GM18507 (cell line): ENCODE data around the gene TSPAN9.

Experiments
- DNase-seq: peaks from one replicate; pipeline ENCODE4 v3.0.0; 2011; ENCODE audit warnings: low read depth; ENCODE audit not compliant: insufficient read length; ENCODE audit errors: extremely low spot score
- FAIRE-seq: peaks from 2 replicates; lab custom pipeline; 2011; peaks lifted over from hg19 to GRCh38; lab: Jason Lieb, UNC

The TSPAN9 gene

DNA sequence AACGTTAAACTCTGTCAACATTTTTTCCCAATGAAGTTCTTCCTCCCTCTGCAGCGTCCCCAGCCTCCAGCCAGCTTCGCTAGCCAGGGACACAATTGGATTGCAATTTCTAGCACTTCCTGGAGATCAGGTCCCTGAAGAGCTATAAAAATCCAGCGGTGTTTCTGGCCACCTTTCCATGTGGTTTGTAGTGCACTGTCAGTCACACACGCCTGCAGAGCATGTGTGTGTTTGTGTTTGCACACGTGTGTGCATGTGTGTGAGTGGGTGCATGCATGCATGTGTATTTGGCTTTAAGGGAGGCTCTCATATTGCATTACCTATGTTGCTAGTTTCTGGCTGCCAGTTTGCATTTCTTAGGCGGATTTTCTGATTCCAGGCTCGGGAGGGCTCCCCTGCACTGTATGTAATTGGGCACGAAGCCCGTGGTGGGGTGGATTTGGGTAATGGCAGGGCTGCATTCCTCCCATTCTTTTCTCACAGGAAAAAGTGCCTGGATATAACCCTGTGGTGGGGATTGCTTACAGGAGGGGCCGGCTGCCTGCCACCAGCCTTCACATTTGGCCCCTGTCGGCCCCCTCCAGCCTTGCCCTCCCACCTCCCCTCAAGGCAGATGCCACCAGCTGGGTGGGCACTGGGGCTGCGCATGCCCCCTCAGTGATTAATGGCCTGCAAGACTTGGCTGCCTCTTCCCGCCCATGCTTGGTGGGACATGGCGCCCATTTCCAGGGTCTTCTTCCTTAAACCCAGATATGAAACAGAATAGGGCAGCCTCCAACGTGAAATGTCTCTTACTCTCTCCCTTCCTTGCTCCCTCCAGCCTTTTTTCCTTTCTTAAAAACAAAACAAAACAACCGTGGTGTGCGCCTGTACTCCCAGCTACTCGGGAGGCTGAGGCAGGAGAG lies 74.0 kb downstream of the TSPAN9 start:
- FAIRE-seq (no peak), DNase-seq (no peak)

- DNase-seq, result no peak
Observed at GRCh38 chr12:3152011-3152511, 74.9 kb downstream of the TSPAN9 start.

DNA sequence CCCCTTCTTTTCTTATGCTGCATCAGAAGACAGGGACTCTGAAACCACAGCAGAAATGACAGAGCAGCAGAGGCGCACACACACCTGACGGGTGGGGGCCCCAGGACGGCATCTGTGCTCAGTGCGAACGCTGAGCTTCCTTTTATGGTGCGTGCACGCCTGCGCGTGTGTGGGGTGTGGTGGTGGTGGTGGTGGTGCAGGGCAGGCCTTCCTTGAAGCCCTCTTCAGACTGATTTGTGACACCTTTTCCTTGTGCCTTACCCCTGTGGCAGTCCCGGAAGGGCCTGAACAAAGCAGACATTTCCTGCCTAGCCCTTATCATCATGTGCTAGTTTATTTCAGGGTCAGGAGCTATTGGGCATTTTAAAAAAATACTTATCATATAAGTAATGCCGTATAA lies 75.7 kb downstream of the TSPAN9 start:
- DNase-seq (no peak), FAIRE-seq (no peak)

More at GRCh38 chr12:3152011-3152511, 74.9 kb downstream of the TSPAN9 start:
- no peak for FAIRE-seq

GRCh38 chr12:3154006-3154405 lies 76.8 kb downstream of the TSPAN9 start:
- FAIRE-seq (no peak), DNase-seq (no peak)

GRCh38 chr12:3155702-3156370 lies 78.7 kb downstream of the TSPAN9 start:
- FAIRE-seq (no peak), DNase-seq (no peak)

DNA sequence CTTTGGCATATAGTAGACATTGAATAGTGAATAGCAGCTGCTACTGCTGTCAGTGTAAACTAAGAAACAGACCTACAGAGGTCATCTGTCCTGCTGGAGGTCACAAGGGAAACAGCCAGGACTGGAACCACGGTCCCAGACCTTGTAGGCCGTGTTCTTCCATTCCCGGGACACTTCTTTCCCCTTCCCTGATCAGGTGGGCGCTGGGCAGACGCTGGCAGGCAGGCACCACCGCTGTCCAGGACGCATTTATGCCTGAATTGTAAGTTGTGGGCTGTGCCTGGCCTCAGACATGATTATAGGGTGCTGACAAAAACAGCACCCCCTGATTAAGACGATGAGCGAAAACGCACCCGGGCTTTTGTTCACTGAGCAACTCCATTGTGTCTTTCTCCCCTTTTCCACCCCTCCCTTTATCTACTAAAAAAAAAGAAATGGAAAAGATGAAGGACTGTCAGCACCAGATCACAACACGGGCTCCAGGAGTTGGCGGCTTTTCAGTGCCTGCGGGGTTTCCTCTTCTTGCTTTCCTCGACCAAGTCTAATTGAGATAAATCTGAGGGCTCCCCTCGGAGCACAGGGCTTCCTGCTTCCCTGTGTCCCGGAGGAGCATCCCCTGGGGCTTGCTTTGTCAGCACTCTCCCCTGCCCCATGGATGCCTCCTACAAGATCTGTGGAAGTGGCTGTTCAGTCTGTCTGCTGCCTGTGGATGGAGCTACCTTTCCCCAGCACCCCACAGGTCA lies 80.6 kb downstream of the TSPAN9 start:
- no peak for DNase-seq

DNA sequence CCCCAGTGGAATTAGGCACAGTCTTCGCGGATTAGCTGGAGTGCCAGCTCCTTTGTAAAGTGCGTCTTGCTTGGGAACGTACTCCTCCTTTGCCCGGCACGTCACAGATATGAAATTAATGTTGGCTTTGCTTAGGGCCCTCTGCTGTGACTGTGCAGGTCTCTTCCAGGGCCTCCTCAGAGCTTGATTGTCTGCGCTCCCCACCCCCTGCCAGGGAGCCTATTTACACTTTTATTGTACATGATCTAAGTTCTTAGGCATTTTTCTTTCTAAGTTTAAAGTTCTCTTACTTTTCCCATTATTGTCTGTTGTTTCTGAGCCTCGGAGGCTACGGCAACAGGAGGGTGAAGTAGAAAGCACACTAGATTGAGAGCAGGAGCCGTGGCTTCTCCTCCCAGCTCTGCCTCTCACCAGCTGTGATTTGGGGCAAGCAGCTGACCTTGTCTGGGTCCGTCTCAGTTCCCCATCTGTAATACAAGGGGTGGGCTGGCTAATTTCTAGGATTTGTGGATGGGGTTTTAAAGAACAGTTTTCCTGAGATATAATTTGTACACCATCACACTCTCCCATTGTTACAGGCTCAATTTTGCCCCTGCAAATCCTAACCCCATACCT lies 81.8 kb downstream of the TSPAN9 start:
- FAIRE-seq (no peak), DNase-seq (no peak)

More for the DNA sequence above, 80.6 kb downstream of the TSPAN9 start:
- no peak for FAIRE-seq

DNA sequence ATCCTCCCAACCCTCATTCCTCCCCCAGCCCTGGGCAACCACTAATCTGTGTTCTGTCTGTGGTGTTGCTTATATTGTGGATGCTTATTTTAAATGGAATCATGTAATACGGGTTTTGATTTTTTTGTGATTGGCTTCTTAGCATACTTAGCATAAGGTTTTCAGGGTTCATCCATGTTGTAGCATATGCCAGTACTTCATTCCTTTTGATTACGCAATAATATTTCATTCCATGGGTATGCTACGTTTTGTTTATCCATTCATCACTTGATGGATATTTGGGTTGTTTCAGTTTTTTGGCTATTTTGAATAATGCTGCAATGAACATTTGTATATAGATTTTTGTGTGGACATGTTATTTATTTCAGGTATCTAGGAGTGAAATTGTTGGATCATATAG lies 82.9 kb downstream of the TSPAN9 start:
- no peak for FAIRE-seq
- DNase-seq, result no peak

DNA sequence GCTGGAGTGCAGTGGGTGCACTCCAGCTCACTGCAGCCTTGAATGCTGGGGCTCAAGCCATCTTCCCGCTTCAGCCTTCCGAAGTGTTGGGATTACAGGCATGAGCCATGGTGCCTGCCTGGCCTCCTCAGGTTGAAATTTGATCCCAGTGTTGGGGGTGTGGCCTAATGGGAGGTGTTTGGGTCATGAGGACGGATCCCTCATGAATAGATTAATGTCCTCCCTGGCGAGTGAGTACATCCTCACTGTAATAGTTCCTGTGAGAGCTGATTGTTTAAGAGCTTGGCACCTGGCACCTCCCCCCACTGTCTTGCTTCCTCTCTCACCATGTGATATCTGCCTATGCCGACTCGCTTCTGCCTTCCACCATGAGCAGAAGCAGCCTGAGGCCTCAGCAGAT lies 84.7 kb downstream of the TSPAN9 start:
- DNase-seq (no peak), FAIRE-seq (no peak)

- FAIRE-seq (no peak), DNase-seq (no peak)
Observed at GRCh38 chr12:3164454-3165077, 87.4 kb downstream of the TSPAN9 start.

DNA sequence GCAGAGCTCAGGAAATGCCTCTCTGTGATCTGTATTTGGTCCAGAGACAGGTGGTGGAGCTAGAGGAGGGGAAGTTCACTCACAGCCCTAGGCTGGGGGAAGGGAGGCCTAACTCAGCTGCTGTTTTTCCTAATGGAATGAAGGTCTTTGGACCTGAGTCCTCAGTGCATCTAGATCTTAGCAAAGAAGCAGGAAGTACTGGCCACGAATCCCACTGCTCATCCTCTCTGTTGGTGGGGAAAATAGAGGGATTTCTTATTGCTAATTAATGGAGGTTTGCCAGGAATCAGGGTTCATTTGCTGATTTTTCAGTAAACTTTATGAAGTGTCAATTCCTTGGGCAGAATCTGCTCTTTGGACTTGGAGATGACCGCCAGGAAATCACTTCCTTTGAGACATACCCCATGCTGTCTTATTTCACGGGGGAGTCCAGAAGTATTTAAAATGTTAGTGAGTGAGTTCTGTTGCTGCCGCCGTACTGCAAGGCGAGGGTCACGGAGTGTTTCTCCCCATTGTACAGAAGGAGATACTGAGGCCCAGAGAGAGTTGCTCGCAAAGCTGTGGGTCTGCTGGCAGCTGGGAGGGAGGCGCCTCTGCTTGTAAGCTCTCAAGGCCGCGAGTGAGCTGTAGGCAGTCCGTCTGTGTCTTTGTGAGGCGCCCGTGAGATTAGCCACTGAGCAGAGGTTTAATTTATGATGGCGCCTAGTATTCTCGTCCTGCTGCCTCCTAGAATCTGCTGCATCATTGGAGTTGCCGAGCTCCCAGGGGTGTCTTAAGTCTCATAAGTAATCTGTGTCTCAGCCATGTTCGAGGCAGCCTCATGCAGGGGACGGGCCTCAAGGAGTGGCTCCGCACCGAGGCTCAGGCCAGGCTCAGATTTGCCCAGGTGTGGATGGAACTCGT lies 88.2 kb downstream of the TSPAN9 start:
- DNase-seq, result no peak
- FAIRE-seq, result no peak

DNA sequence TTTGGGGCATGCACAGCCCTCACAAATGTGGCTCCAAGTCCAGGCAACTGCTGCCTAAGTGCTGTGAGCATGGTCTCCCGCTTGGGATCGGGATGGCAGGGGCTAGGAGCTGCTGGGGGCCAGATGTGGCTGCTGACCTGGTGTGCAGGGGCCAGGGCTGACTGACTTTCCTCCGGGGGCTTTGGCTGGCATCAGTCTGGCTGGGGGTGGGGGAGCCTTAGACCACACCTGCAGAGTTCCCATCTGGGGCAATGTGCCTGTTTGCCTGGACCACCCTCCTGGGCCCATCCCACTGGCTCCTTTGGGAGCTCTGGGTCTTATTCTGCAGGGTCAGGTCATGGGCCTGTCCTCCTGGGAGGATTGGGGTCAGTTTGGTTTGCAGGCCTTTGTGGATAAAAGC lies 90.5 kb downstream of the TSPAN9 start:
- DNase-seq (no peak), FAIRE-seq (no peak)

DNA sequence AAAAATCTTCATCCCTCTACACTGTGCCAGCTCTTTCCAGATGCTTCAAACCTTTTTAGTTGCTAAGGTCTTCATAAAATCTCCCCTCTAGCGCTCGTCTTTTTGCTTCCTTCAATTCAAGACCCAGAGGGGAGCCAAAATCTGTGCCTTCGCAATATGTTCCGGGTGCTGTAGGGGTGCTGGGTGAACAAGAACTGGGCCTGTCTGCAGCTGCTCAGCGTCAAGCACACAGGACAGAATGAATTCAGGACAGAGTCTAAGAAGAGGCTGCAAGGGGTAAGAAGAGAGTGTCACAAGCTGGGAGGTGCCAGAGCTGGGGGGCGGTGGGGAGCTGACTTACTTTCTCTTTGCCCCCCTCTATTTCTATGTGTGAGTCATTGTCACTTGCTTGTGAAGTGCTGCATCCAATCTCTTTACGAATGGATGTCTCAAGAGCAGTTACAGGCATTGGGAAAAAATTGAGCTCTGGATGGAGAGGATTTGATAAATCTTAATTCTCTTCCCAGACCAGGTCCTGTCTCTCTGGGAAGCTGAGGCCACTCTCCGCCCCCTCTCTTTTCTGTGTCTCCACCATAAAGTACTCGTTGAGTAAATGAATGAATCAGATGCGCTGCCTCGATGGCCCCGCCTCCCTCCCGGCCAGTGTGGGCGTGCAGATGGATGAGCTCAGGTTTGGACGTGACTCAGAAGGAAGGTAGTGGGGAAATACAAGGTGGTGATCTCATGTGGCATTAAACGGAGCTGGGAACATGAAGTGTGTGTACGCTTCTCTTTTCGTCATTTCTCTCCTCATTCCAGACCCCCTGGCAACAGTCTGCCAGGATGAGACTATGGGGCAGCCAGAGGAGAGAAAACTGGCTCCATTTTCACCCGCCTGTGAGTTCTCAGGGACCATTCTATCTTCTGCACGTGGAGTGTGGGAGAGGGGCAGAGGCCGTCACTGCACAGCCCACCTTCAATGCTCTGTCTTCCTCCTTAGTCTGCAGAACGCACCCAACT lies 91.3 kb downstream of the TSPAN9 start:
- no peak for DNase-seq
- FAIRE-seq, result no peak

DNA sequence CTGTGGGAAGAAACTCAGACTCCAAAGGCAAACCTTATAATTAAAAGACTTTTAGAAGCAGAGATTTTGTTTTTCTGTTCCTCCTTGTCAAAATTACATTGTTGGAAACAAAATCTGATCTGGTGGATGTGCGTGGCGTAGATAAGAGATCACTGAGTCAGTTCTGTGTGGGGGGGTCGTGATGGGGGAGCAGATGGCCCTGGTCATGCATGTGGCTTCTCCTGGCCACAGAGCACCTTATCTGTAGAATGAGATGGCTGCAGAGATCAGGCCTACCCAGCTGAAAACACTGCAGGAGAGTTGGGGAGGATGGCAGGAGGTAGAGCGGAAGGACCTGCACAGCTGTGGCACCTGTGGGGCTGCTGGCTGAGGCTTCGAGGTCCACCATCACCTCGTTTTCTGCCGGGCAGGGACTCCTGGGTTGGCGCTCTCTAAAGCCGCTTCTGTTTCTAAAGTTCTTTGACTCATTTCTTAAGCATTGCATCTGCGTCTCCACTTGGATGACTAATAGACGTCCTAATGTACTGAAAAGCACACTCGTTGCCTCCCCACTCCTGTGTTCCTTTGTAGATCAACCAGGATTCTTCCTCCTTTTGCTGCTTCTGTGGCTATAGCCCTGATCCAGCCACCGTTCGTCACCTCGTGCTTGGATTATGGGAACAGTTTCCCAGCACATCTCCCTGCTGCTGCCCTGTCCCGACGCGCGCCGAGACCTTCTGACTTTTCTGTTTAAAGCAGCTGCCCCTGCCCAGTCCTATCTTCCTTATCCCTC lies 93.4 kb downstream of the TSPAN9 start:
- FAIRE-seq, result no peak
- DNase-seq, result no peak

DNA sequence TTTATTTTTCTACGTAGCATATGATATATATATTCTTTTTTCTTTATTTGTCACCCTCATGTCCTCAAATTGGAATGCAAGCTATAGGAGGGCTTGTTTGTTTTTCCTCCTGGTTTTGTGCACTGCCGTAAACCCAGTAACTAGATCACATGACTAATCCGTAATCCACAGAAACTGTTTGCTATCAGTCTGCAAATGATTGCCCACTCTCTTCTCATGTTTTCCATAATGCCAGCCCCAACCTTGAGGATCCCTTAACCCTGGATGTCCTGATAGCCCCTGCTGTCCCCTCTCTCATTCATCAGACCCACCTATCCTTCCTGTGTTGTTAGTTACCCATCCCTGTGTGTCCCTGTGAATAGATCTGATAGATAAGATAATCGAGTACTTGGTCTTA lies 94.0 kb downstream of the TSPAN9 start:
- FAIRE-seq (no peak), DNase-seq (no peak)
